ENCODE results near the gene SNN.

The SNN gene

GRCh38 chr16:11679250-11679649, 11.0 kb downstream of the SNN start:
- no peak for DNase-seq

DNA sequence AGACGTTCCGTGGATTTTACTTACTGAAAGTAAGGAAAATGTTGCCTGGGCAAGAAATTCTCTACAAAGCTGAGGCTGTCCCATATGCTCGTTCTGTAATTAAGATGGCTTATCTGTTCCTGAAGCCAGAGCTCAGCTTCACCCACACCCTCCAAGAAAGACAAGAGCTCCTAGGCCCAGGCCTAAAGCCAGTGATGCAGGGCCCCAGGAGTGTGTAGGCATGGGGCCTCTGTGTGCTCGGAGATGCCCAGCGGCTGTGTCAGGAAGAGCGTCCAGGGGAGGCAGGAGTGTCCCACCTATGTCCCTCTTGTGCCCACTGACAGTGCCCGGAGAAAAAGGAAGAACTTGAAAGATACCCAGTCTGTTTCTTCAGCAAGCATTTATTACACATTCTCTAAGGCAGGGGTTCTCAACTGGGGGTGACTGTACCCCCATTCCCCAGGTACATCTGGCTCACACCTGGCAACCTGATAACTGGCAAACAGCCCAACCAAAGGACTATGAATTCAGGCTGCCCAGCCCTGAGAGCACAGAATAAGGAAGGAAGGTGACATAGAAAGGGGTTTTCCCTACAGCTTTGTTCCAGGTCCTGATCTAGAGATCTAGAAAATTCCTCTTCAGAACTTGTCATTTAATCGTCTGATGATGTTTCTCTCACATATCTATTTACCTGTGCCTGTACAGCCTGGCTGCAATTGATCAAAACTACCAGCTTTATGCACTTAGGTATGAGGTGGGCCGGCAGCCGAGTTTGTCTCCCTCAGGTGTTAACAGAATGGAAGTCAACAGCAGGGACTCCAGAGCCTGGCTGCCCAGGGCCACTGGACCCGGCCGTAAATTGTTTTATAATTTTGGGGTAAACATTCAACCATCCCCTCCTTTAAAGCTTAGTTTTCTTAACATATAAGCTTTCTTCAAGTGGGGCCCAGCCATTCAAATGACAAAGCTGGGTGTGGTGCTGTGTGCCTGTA, 12.0 kb downstream of the SNN start:
- DNase-seq = no peak

DNA sequence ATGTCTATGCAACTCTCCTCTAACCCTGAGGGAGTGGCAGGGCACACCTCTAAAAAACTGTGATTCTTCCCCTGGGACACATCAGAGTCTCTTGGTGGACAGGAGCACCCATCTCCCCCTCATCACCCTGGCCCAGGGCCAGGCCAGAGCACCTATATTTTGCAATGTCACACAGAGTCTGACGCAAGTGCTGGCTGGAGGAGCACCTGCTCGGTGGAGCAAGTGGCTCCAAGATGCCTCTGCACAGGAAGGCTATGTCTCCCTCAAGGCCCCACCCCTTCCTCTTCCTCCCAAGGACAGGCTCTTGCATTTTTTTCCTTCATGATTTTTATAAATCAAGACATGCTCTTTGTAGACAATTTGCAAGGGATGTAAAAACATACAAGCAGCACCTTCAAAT, 13.3 kb downstream of the SNN start:
- DNase-seq = no peak

DNA sequence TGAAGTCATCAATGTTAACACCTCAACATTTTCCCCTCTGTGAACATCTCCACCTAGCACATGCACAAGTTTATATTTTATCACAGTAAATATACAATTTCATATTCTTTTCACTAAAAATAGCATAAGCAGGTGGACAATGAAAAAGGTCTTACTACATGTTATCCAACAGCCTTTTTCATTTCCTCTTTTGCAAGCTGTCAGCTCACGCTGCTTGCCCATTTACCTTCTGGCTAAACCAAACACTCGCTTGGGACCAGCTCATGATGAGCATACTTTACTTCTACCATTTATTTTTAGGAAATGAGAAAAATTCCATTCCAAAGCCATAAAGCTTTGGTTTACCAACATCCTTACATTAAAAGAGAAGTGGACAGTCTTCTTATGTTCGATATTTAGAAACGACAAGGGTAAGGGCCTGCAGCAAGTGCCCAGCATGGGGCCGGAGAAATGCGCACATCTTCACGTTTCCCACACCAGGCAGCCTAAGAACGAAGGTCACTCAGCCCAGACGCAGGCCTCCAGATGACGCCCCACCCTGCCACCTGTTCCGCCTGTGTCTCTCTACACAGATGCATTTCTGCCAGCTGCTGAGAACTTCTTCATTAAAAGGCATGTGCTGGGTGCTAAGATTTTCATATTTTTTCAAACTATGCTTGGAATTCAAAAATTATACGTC, 13.9 kb downstream of the SNN start:
- no peak for DNase-seq

GRCh38 chr16:11682655-11683096, 14.4 kb downstream of the SNN start:
- DNase-seq = no peak

- no peak for DNase-seq
Measured at GRCh38 chr16:11683145-11683544, 14.9 kb downstream of the SNN start.

DNA sequence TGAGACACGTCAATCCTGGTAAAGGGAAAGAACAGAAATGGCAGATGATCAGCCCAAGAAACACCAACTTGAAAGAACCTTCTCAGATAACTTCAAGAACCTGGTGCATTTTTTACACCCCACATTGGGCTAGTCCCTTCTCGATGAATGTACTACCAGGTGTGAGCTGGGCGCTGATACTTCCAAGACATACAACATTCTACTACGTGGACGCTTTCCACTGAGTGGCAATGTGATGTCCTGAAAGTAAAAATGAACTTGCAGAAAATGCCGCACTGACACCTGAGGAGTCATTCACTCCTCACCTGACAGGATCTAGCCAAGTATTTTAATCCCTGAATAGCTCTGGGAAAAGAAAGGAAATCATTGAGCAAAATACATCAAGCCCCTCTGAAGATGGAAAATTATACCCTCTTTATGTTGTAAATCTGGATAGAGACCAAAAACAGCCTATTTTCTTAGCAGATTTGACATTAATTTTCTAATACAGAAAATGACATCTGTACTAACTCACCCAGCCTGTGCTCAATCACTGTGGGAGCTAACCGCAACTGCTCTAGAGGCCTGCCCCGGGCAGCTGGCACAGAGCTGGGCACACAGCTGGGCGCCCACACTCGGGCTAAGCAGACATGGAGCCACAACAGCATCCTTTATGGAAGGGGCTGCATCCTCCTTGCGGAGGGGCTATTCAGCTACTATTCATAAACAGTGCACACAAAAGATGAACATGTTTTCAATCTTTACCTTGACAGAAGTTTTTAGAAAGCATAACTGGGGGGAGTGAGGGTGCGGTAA, 16.2 kb downstream of the SNN start:
- no peak for DNase-seq

DNA sequence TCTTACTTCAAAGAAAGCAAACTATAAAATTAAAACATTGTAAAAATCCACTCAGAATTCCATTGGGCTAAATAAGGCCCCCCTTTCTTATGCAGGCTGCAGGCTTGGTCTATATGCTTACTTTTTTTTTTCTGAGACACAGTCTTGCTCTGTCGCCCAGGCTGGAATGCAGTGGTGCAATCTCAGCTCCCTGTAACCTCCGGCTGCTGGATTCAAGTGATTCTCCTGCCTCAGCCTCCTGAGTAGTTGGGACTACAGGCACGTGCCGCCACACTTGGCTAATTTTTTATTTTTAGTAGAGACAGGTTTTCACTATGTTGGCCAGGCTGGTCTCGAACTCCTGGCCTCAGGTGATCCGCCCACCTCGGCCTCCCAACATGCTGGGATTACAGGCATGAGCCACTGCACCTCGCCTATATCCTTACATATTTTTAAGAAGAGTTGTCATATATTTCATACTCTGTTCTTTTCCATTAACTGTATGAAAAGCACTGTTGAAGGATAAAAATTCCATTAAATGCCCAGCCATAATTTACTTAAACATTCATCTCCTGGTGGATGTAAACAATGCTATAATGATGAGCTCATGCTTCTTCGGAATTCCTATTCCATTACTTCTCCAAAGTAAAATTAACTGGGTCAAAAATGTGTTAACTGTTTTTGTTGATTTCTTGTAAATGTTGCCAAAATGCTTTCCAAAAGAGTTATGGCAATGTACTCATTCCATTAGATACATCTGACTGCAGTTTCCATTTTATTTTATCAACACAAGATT, 17.8 kb downstream of the SNN start:
- DNase-seq = no peak

DNA sequence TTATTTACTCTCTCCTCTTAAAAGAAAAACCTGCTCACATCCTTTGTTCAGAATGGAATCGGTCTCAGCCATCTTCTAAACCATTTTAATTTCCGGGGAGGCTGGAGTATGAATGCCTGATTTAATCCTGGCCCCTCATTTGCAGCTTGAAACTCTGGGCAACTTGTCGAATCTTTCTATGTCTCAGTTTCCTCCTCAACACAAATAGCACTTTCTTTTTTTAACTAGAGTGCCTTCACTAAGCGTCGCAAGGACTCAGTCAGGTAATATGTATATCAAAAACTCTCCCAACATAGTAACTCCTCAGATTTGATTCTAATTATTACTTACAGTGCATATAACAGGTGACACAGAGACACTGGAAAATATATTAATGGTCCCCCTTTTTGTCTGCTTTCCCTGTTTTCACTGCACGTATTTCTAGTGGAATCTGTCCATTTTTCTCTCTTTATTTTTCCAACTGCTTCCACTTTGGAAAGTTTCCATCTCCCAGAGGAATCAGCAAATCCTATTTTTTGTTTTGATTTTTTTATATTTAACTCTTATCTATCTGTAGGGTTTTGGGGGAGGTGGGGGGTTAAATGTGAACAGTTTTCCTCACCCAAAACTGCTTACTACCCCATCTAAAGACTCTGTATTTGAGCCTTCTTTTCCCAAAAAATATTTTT, 18.6 kb downstream of the SNN start:
- no peak for DNase-seq

DNA sequence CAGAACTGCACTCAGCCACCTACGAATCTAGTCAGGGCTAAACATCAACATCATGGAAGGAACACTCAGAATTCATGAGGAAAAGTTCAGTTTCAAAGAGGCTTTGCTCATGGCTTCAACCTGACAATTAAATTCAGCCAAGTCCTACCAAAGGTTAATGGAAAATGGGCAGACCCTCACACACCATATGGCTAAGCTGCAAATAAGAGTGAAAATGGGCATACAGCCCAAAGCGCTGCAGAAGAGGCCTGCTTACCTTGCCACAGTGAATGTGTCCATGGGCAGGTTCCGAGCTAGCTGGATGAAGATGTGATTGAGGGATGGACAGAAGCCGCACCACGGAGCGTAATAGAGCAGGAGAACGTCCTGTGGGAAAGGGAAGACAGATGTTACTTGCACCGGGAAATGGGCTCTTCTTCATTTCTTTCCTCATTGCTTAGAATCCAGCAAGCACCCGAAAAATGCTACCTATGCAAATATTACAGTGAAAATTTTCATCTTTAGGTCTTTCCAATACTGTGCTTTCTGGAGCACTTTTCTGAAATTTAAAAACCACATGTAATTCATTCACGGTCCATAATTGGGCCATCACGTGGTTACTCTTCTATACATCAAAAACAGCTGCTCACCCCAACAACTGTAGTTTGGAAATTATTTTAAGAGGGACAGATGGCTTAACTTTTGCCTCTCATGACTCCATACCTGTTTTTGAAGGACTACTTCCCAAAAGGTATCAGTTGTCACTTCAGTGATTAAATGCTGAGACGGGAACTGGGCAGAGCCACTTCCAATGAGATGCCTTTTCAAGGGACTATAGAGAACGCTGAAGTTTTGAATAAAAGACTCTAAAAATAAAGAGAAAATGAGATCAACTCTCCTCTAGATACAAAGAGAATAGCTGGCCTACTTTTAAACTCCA, 19.6 kb downstream of the SNN start:
- DNase-seq = no peak

- DNase-seq = no peak
Measured at GRCh38 chr16:11688520-11688886, 20.2 kb downstream of the SNN start.

DNA sequence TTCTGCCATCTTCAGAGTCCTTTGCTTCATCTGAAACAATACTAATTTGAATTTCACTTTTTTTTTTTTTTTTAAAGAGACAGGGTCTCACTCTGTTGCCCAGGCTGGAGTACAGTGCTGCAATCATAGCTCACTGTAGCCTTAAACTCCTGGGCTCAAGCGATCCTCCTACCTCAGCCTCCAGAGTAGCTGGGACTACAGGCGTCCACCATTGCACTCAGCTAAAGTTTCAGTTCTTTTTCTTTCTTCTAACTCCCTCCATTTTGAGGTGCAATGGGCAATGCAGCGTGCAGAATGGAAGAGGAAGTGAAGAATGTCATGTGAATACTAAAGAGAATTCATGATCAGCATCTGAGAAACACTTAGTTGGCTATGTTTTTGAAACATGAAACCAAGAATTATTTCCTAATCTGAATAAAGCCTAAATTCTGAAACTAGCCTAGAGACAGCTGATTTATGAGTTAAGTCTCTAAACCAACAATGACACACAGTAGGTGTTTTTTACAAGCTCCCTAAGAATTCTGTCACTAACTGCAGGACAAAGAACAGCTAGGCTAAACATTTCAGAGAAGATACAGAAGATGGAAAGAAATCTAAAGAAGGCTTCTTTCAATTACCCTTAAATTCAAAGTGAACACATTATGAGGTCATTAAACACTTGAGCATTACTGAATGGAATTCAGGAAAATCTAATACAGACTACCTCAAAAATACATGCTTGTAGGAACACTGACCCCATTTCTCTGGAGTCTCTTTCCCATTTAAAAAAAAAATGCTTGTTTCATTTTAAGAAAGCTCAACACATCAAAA, 21.0 kb downstream of the SNN start:
- no peak for DNase-seq

- DNase-seq = no peak
Measured at GRCh38 chr16:11691235-11691634, 23.0 kb downstream of the SNN start.

- DNase-seq = no peak
Measured at GRCh38 chr16:11691771-11692170, 23.5 kb downstream of the SNN start.

- no peak for DNase-seq
Measured at GRCh38 chr16:11692171-11692570, 23.9 kb downstream of the SNN start.

DNA sequence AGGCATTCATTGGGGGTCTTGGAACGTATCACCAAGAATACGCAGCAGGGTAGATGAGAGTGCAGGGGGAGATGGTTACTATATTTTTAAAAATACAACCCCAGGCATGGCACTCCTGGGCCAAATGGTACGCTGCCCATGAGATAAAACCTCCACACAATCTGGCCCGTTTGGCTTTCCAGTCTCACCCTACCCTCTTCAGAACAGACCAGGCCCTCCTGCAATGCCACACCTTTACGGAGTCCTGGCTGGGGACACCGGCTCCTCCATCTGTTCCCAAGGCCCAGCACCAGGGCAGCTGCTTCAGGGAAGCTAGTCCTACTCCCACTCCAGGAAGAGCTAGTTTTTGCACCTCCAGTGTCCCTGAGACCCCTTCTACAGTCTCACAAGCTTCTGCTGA, 24.4 kb downstream of the SNN start:
- DNase-seq = no peak

DNA sequence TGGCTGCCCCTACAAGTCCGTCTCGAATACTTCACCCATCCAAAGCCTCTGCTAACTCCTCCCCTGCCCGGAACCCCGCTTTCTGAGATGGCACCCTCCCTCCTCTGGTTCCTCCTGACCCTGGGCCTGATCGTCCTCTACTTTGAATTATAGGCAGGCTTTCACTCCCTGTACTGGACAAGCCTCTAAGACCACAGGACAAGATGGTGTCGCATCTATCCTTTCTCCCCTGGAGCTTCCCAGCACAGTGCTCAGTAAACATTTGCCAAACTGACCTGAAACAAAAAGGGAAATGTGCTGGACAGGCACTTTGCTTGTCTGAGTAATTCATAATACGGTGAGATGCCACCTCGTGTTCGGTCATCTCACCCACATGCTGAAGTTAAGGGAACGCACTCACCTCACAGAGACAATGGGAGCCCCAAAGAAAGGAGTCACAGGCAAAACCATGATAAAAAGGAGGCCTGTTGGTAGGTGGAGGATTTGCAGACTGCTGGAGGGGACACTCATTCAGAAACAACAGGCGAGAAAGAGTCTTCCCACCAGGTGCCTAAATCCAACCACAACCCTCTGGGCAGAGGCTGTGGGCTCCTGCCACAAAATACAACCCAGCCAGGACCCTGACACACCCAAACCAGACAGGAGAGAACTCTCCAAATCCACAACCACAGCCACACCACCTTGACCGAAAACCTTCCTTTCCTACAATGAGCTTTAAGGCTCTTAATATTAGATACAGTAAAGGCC, 28.2 kb downstream of the SNN start:
- no peak for DNase-seq

GRCh38 chr16:11697319-11697718, 29.1 kb downstream of the SNN start:
- no peak for DNase-seq

DNA sequence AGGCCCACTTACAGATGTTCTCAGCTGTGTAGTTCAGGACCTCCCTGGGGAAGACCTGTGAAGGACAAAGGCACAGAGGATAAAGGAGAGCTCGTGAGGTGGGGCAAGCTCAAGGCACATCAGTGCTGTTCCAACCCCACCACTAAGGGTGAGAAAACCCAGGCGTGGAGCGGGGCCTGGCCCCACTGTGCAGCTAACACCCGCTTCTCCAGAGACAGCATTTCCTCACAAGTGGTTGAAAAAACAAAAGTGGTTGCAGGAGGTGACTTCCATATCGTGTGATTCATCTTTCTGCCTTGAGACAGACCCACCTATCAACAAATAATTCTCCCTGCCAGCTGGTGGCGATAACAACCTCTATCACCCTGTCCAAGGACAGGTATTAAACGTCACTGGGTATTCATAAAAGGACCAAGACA, 30.0 kb downstream of the SNN start:
- DNase-seq = no peak

All from right kidney (tissue), 1 donor.